ENCODE results near the gene NUP155.
"Not testable (repeated sequence)": the region's sequence is repeated elsewhere in the genome, so short reads cannot be mapped to it uniquely, and the experiment has no call there.

DNA sequence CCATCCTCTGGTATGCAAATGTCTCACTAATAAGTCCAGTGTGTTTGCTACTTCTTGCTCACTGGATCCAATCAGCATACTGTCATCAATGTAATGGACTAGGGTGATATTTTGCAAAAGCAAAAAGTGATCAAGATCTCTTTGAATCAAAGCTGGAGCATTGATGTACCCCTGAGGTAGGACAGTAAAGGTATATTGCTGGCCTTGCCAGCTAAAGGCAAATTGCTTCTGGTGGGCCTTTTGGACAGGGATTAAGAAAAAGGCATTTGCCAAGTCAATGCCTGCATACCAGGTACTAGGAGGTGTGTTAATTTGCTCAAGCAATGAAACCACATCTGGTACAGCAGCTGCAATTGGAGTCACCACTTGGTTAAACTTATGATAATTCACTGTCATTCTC, 102.8 kb downstream of the NUP155 start:
- TF ChIP-seq, protein P1, sequence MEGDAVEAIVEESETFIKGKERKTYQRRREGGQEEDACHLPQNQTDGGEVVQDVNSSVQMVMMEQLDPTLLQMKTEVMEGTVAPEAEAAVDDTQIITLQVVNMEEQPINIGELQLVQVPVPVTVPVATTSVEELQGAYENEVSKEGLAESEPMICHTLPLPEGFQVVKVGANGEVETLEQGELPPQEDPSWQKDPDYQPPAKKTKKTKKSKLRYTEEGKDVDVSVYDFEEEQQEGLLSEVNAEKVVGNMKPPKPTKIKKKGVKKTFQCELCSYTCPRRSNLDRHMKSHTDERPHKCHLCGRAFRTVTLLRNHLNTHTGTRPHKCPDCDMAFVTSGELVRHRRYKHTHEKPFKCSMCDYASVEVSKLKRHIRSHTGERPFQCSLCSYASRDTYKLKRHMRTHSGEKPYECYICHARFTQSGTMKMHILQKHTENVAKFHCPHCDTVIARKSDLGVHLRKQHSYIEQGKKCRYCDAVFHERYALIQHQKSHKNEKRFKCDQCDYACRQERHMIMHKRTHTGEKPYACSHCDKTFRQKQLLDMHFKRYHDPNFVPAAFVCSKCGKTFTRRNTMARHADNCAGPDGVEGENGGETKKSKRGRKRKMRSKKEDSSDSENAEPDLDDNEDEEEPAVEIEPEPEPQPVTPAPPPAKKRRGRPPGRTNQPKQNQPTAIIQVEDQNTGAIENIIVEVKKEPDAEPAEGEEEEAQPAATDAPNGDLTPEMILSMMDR (IDR thresholded peaks at IDR 0.05; ENCODE audit: low read depth, low read length, poor library complexity, severe bottlenecking) = not testable (repeated sequence)
- not testable (repeated sequence) for TF ChIP-seq EZH2phosphoT487 (IDR thresholded peaks at IDR 0.05; ENCODE audit: borderline replicate concordance, low read length)

Data from DOHH2 (cell line).